A549 (cell line): Measurements from ENCODE around the gene CACNA1I.

Experiments used
- CEBPB ChIP-seq, 2 experiments: fragments of >200 bp in 1 of 2; sonication (Bioruptor Twin) in 1 of 2; formaldehyde crosslinking in 1 of 2; IDR thresholded peaks; 2 replicates each; pipeline ENCODE4 v1.6.1; 2012 to 2016
- POLR2A ChIP-seq: IDR thresholded peaks from 2 replicates; pipeline ENCODE4 v1.6.1; 2012; ENCODE audit warnings: mild to moderate bottlenecking, low read length
- RNF2 ChIP-seq: fragments of 200-600 bp; sonication (generic); IDR thresholded peaks from 2 replicates; pipeline ENCODE4 v1.6.1; 2016; ENCODE audit warnings: low read depth, mild to moderate bottlenecking, antibody characterized with exemption, moderate library complexity, borderline replicate concordance

- no peak for TF ChIP-seq RNF2
- TF ChIP-seq POLR2A: no peak
- TF ChIP-seq CEBPB (IDR thresholded peaks at IDR 0.05): no peak
Observed at GRCh38 chr22:39713799-39714290, 143.3 kb downstream of the CACNA1I start.
